ENCODE data around the gene SLC2A4RG.

DNA sequence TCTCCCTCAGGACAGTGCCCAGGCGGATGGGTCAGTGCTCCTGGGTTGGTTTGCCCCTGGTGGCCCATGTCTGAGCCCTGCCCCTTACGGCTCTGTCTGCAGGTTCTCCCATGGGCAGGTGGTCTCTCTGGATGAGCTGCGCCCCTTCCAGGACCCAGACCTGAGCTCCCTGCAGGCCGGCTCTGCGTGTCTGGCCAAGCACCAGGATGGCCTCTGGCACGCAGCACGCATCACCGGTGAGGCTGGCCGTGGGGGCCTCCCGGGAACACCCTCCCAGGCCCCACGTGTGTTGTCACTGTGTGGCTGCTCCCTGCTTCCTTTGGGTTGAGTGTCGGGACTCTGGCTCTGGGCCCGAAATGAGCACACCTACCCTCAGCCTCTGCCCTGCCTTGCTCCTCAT is 6.5 kb upstream of the SLC2A4RG start:
- TF ChIP-seq, protein P1, sequence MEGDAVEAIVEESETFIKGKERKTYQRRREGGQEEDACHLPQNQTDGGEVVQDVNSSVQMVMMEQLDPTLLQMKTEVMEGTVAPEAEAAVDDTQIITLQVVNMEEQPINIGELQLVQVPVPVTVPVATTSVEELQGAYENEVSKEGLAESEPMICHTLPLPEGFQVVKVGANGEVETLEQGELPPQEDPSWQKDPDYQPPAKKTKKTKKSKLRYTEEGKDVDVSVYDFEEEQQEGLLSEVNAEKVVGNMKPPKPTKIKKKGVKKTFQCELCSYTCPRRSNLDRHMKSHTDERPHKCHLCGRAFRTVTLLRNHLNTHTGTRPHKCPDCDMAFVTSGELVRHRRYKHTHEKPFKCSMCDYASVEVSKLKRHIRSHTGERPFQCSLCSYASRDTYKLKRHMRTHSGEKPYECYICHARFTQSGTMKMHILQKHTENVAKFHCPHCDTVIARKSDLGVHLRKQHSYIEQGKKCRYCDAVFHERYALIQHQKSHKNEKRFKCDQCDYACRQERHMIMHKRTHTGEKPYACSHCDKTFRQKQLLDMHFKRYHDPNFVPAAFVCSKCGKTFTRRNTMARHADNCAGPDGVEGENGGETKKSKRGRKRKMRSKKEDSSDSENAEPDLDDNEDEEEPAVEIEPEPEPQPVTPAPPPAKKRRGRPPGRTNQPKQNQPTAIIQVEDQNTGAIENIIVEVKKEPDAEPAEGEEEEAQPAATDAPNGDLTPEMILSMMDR (IDR thresholded peaks at IDR 0.05) = no peak
- no peak for TF ChIP-seq POLR2A (IDR thresholded peaks at IDR 0.05)
